LNCAP (cell line): ENCODE measurements around the gene FGD6.

Experiments used
- CTCF ChIP-seq: fragments of 450-650 bp; IDR thresholded peaks from 2 replicates; pipeline ENCODE4 v1.5.1; 2017; ENCODE audit warnings: mild to moderate bottlenecking

Gene FGD6

DNA sequence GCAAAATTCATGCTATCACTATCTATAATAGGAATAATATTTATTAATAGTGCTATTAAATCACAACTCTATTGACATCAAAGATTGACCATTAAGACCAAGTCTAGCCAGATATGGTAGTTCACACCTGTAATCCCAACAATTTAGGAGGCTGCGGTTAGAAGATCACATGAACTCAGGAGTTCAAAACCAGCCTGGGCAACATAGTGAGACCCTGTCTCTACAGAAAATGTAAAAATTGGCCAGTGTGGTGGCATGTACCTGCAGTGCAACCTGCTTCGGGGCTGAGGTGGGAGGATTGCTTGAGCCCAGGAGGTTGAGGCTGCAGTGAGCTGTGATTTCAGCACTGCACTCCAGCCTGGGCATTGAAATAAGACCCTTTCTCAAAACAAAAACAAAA lies 11.3 kb upstream of the FGD6 start:
- no peak for TF ChIP-seq CTCF

DNA sequence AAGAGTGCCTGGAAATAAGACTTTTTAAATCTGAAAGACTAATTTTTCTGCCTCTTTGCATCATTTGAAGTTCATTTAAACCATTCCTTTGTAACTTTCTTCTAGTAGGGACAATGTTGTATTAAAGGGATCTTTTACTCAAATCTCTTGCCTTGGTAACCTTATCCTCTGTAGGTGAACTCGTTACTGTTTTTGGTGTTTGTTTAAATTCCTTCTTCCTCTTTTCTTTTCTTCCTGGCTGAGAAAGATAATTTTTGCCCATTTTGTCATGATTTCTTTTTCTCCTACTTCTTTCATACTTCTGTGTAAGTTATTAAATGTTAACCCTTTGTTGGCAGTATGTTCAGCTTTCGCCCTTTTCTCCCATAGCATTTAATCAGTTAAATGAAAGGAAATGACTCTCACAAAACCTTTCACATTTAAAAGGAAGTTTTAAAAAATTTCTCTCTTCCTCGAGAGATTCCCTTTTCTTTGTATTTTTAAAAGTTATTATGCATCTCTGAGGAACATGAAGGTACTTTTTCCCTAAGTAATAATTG lies 10.6 kb upstream of the FGD6 start:
- no peak for TF ChIP-seq CTCF

DNA sequence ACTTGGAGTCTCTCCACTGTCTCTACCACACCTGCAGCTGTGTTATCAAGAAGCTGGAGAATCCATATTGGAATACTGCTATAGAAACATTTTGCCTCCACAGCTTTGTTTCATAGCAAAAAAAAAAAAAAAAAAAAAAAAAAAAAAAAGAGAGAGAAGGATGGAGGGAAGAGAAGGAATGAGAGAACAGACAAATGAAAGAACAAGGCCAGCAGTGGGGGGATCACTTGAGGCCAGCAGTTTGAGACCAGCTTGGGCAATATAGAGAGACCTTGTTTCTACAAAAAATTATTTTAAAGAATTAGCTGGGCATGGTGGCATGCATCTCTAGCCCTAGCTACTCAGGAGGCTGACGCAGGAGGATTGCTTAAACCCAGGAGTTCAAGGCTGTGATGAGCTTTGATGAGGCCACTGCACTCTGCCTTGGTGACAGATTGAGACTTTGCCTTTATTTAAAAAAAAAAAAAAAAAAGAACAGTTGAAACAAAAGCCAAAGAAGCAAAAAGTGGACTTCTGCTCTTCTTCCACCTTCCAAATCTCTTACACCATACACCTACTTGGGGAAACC lies 8.5 kb upstream of the FGD6 start:
- TF ChIP-seq CTCF, result no peak

DNA sequence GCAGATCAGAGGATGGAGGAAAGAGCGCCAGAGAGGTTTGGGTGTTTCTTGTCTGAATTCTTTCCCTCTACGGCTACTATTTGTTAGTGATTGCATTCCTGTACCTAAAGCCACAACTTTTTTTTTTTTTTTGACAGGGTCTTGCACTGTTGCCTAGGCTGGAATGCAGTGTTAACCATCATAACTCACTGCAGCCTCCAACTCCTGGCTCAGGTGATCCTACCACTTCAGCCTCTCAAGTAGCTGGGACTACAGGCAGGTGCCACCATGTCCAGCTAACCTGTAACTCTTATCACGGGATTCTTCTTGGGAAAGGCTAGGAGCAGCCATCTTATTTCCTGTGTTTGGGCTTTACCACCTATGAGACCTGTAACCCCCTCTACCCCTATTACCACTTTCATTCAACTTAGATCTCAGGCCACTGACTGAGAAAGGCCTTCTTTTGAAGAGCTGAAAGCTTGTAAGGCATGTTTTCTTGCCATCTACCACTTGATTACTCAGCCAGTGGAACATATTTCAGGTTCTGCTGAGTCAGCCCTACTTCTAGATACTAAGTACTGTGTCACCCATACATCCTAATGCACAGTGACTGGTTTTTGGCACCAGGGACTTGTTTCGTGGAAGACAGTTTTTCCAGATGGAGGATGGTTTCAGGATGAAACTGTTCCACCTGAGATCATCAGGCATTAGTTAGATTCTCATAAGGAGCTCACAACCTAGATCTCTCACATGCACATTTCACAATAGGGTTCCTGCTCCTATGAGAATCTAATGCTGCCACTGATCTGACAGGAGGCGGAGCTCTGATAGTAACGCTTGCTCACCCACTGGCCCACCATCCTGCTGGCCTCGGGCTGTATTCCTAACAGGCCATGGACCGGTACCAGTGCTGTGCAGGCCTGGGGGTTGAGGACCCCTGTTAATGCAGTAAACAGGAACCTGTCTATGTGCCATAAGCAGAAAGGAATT lies 7.2 kb upstream of the FGD6 start:
- no peak for TF ChIP-seq CTCF

DNA sequence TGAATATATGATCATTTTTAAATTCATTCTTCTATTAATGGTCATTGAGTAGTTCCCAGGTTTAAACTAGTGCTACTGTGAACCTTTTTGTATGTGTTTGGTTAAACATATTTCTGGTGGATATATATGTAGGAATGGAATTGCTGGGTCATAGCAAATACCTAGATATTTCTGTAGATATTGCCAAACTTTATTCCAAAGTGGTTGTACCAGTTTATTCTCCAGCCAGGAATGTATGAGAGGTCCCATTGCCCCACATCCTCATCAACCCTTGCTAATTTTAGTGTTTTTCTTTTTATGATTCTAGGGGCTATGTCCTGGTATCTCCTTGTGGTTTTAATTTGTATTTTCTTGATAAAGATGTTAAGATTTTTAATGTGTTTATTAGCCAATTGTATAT lies 3.5 kb upstream of the FGD6 start:
- TF ChIP-seq CTCF, result no peak

DNA sequence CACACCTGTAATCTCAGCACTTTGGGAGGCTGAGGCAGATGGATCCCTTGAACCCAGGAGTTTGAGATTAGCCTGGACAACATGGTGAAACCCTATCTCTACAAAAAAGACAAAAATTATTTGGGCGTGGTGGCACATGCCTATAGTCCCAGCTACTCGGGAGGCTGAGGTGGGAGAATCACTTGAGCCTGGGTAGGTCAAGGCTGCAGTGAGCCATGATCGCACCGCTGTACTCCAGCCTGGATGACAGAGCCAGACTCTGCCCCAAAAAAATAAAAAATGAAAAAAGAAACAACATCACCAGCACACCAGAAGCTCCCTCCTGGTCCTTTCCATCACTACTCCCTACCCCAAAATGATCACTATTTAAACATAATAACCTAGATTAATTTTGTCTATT lies 2.9 kb upstream of the FGD6 start:
- TF ChIP-seq CTCF, result no peak

DNA sequence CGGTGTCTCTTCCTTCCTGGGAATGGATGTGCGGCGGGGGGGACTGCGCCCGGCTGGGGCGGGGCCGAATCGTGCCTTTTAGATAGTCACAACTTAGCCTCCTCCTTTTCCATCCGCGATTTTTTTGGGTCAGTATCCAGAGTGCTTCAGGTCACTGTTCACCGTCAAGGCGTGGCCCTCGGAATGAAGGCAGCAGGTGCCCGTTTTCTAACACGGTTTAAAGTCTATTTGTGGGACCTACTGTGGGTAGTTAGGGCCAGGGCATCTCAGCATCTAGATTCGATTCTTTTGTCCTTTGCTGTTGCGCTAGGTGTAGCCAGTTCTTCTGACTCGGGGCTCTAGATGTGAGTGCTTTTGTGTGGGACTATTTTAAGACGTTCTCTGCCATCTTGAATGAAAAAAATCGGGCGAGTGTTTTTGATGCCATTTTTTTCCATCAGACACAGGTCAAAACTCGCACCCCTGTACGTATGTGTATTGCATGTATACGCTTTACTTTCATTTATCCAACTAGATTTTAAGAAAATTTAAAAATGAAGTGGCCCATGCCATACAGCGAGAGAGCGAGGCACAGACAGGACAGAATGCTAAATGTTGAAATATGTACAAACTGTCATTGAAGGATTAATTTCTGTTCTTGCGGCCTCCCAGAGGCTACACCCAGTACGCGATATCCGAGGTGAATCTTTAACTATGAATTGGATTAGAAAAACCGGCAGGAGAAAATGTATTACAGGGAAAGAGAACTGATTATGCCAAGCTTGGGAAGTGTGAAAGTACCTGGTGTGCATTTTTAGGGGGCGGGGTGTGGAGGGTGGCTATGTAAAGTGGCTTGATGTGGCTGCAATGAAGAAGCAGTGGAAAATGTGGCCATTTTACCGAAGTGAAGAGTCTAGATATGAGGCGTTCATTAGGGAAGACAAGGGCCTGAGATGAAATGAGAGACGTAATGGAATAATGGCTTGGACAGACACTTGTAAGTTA lies 1.2 kb upstream of the FGD6 start:
- TF ChIP-seq CTCF, result no peak
